Esophagus muscularis mucosa (tissue), 4 donors: Measurements from ENCODE around the gene CD300LG. TPM values are rescaled to one million over a fixed set of nuclear protein-coding genes. Genes with fewer than 3 reads are reported as not detected.

ENCODE experiments used
- DNase-seq: peaks from one replicate; pipeline ENCODE4 v3.0.0-alpha.2; 2017; ENCODE audit errors: extremely low spot score
- H3K27ac ChIP-seq, 4 donors: fragments of 200-600 bp; sonication (generic); replicated peaks in 1 of 4; 1 replicate in 3 of 4; 2 replicates in 1 of 4; pipeline ENCODE4 v1.5.1; 2016 to 2019; ENCODE audit warnings: mild to moderate bottlenecking in 1 of 4
- H3K27me3 ChIP-seq, 4 donors: fragments of 200-600 bp; sonication (generic); one replicate each; pipeline versions ENCODE4 v1.5.1 to v1.6.0; 2016 to 2019
- H3K36me3 ChIP-seq, 4 donors: fragments of 200-600 bp; sonication (generic); one replicate each; pipeline ENCODE4 v1.5.1; 2016 to 2019
- H3K4me1 ChIP-seq, 4 donors: fragments of 200-600 bp; sonication (generic); one replicate each; pipeline ENCODE4 v1.5.1; 2016 to 2019
- H3K4me3 ChIP-seq, 4 donors: fragments of 200-600 bp; sonication (generic); 1 replicate in 2 of 4; 2 replicates in 2 of 4; pipeline ENCODE4 v1.5.1; 2016 to 2019; ENCODE audit warnings: mild to moderate bottlenecking in 4 of 4, moderate library complexity in 1 of 4
- H3K9me3 ChIP-seq, 4 donors: fragments of 200-600 bp; sonication (generic); 1 replicate in 3 of 4; 2 replicates in 1 of 4; pipeline ENCODE4 v1.5.1; 2016 to 2019
- EP300 ChIP-seq: sonication (generic); formaldehyde crosslinking; IDR thresholded peaks from one replicate; pipeline ENCODE4 v1.6.1; 2017; ENCODE audit warnings: antibody characterized with exemption
- POLR2A ChIP-seq: fragments of 450-650 bp; IDR thresholded peaks from one replicate; pipeline ENCODE4 v1.6.1; 2017; ENCODE audit warnings: antibody characterized with exemption, moderate library complexity, mild to moderate bottlenecking, low read depth
- POLR2AphosphoS5 ChIP-seq, 2 donors: sonication (generic); formaldehyde crosslinking; IDR thresholded peaks; one replicate each; pipeline ENCODE4 v1.6.1; 2017; ENCODE audit warnings: antibody characterized with exemption in 2 of 2
- WGBS: methylation state at CpG from one replicate; pipeline ENCODE4 v1.1.5; 2018; 5-methylcytosine and 5-hydroxymethylcytosine counted together
- intact Hi-C: fragments of 100-400 bp; cut with DNase I; formaldehyde crosslinking; loops from one replicate; pipeline ENCODE4 v1.15.1; 2023
- total RNA-seq, 4 donors: library from RNA; depleted of rRNA; stranded (reverse); fragments of >200 nt; gene quantifications; one replicate each; pipeline versions ENCODE4 v1.1.0 to v1.2.1, GENCODE V29; 2016
- TF ChIP-seq, protein P1 (sequence below), 3 experiments: fragments of 200-600 bp in 2 of 3; fragments of 450-650 bp in 1 of 3; sonication (generic) in 2 of 3; IDR thresholded peaks; one replicate each; pipeline ENCODE4 v1.5.1; 2017 to 2019; ENCODE audit warnings: antibody characterized with exemption in 3 of 3, mild to moderate bottlenecking in 2 of 3, moderate library complexity in 1 of 3

The CD300LG gene
- total RNA-seq, 4 donors from 2014 or later: 0.83 to 12.0 (median 7.3) TPM

DNA sequence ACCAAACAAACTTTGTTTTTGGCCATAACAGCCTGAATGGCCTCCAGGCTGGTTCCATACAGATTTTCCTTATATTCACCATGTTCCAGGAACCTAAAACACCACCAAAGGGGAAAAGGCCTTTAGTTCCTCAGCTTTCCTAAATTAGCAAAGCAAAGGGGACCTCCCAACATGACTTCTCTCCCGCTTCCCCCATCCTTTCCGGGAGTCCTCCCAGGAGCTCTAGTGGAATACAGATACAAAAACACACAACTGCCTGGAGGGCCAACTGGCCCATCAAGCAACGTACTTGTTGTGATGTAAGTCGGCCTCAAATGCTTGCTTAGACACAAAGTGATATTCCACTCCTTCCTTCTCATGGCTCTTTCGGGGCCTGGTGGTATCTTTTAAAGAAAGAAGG lies 36.2 kb upstream of the CD300LG start:
- Histone ChIP-seq H3K4me1 (no peaks in the 10 kb centered on the region), H3K27ac (no peak overlapping the region), H3K36me3 (peaks cover 5 to 97% (median 61%) of the 10 kb centered on the region in 4 donors), H3K4me3 (no peak overlapping the region), H3K27me3 (no peaks in the 10 kb centered on the region), H3K9me3 (no peaks in the 10 kb centered on the region)
- WGBS: 94% methylated on average over 5 of the region's 5 CpGs
- no peak for DNase-seq
- TF ChIP-seq POLR2AphosphoS5 (IDR thresholded peaks at IDR 0.05) (no peak), POLR2A (no peak), EP300 (no peak)
- TF ChIP-seq, protein P1, sequence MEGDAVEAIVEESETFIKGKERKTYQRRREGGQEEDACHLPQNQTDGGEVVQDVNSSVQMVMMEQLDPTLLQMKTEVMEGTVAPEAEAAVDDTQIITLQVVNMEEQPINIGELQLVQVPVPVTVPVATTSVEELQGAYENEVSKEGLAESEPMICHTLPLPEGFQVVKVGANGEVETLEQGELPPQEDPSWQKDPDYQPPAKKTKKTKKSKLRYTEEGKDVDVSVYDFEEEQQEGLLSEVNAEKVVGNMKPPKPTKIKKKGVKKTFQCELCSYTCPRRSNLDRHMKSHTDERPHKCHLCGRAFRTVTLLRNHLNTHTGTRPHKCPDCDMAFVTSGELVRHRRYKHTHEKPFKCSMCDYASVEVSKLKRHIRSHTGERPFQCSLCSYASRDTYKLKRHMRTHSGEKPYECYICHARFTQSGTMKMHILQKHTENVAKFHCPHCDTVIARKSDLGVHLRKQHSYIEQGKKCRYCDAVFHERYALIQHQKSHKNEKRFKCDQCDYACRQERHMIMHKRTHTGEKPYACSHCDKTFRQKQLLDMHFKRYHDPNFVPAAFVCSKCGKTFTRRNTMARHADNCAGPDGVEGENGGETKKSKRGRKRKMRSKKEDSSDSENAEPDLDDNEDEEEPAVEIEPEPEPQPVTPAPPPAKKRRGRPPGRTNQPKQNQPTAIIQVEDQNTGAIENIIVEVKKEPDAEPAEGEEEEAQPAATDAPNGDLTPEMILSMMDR (IDR thresholded peaks at IDR 0.05): no peak
- intact Hi-C loops: no loop called here

DNA sequence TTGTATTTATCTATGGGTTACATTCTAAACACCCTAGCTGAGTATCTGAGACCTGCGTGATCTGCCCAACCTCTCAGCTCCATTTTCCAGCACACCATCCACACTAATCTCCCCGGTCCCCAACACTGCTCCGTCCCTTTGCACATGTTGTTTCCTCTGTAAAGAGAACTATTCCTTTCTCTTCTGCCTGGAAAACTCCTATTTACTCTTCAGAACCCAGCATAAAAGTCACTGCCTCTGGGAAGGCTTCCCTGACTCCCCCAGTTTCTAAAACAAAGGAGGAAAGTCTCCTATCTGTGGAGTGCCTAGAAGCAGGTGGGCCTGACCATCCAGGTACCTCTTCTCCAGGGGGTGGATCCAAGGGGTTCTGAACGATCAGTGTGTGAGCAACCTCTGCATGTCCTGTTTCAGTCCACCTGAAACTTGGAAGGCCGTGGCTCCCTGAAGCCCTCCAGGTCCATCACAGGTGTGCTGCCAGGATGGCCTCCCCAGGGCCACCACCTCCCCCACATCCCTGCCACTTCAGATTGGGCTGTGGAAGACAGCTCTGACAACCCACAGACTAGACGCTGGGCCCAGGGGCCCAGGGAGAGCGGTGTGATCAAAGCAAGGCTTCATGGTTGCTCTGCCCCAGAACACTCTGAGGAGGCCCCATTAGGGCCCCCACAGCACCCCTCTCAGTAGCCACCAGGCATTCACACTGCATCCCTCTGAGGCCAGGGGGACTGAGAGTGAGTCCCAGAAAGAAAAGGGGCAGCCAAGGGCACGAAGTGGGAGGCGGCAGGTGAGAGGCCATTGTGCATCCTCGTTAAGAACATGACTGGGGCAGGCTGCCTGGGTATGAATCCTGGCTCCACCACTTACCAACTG lies 34.3 kb upstream of the CD300LG start:
- 98% methylated on average over 9 of the region's 10 CpGs for WGBS
- Histone ChIP-seq H3K36me3 (peaks cover 5 to 95% (median 65%) of the 10 kb centered on the region in 4 donors), H3K4me3 (no peak overlapping the region), H3K27me3 (no peaks in the 10 kb centered on the region), H3K9me3 (no peaks in the 10 kb centered on the region), H3K4me1 (no peaks in the 10 kb centered on the region), H3K27ac (no peak overlapping the region)
- DNase-seq: no peak
- intact Hi-C loops: no loop called here
- TF ChIP-seq POLR2A (no peak), EP300 (no peak), POLR2AphosphoS5 (IDR thresholded peaks at IDR 0.05) (no peak)
- TF ChIP-seq, protein P1 (IDR thresholded peaks at IDR 0.05): no peak

DNA sequence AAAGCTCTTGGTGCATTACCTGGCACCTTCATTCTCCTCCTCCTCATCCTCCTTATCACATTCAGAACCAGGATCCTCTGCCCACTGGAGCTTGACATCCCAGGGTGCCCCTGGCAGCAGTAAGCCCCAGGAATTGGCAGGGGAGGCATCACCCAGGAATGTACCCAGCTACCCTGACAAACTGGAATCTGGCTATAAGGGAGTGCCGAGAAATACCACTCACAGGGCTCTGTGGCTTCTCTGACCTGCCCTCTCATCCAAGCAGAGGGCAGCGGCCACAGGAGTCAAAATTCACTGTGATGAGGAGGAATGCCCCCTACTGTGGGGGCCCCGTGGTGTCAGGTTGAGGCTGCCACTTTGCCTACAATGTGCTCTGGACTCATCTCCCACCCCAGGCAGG lies 33.6 kb upstream of the CD300LG start:
- DNase-seq: no peak
- WGBS: 83% methylated on average over 1 of the region's 3 CpGs
- intact Hi-C loops: no loop called here

DNA sequence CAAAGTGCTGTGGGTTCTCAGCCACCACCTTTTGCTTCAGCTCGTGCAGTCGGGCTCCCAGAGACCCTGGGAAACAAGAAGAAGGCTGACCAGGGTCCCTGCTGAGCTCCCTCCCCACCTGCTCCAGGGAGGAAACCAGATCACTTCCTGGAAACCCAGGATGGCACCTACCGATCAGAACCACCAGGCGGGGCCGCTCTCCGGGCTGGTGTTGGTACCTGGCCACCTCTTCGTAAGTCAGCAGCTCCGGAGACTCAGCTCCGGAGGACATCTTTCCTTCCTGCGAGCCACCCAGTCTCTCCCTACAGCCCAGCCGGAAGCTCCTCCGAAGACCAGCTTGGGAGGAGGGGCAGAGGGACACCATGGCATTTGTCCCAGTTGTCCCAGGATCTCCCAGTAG lies 33.0 kb upstream of the CD300LG start:
- TF ChIP-seq POLR2A: no peak
- no peak for TF ChIP-seq EP300
- TF ChIP-seq, protein P1 (IDR thresholded peaks at IDR 0.05): no peak
- no peak for TF ChIP-seq POLR2AphosphoS5 (IDR thresholded peaks at IDR 0.05)
- Histone ChIP-seq H3K36me3 (peaks cover 0 to 95% (median 65%) of the 10 kb centered on the region in 4 donors), H3K4me3 (no peak overlapping the region), H3K9me3 (no peaks in the 10 kb centered on the region), H3K27ac (no peak overlapping the region), H3K4me1 (peaks cover 0 to 7% (median 0%) of the 10 kb centered on the region in 4 donors), H3K27me3 (no peaks in the 10 kb centered on the region)
- 84% methylated on average over 6 of the region's 12 CpGs for WGBS
- intact Hi-C loops: no loop called here
- no peak for DNase-seq

More for the DNA sequence above, 33.6 kb upstream of the CD300LG start:
- TF ChIP-seq POLR2AphosphoS5 (IDR thresholded peaks at IDR 0.05): no peak
- TF ChIP-seq, protein P1 (IDR thresholded peaks at IDR 0.05): no peak
- TF ChIP-seq EP300: no peak
- no peak for TF ChIP-seq POLR2A
- peaks cover 4 to 95% (median 67%) of the 10 kb centered on the region in 4 donors for H3K36me3 ChIP-seq
- H3K9me3 ChIP-seq: no peaks in the 10 kb centered on the region
- H3K4me1 ChIP-seq: peaks cover 0 to 6% (median 0%) of the 10 kb centered on the region in 4 donors
- no peak overlapping the region for H3K27ac ChIP-seq
- no peak overlapping the region for H3K4me3 ChIP-seq
- no peaks in the 10 kb centered on the region for H3K27me3 ChIP-seq
